GM18858 (cell line): ENCODE data around the gene MYO16.

ENCODE experiments used
- ATAC-seq: cut with Tn5 transposase; IDR thresholded peaks from one replicate; pipeline ENCODE4 v1.9.1; 2021; ENCODE audit not compliant: unreplicated experiment

Gene MYO16

DNA sequence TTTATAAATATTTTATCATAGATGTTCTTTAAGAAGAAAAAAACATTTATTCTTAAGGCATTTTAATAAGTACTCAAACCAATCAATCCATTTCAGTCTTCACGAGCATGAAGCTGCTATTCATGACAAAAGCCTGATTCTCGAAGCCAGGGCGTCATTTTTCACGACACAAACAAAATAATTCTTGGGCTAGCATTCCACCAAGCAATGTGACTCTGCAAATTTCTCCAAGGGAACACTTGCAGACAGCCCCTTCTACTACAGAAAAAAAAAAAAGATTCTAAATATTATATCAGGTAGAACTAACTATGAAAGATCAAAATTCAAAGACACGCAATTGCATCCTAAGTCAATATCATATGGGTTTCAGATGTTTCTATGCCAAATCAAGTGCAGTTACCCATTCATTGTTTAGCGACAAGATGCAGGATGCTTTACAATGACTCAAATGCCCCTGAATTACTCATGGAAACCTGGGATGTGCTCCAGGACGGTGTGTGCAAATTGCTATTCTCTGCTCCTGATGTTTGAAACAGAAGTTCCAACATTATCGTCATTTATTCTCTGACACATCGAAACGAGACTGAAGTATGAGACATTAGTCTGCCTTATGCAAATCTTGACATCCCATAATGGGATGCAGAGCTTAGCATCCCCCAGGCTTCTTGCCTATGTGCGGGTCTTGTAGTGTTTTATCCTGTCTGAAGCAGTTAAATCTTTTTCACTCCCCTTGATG is 517.7 kb downstream of the MYO16 start:
- no peak for ATAC-seq

DNA sequence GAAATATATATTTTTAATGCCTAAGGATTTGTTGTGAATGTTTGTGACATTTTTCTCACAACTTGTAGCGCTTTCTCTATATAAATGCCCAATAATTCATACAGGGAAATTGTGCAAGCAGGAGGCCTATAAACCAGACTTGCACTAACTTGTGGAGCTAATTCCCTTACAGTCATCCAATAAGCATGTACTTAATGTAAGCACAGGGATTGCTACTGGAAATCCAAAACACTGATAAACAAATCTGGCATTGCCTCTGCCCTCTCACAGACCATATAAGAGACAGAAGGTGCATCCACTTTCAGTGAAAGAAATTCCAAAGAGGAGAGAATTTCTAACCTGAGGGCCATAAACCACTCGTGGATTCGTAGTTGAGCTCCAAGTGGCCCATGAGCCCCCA is 518.8 kb downstream of the MYO16 start:
- no peak for ATAC-seq

- ATAC-seq = no peak
Measured at GRCh38 chr13:109150696-109151095, 521.3 kb downstream of the MYO16 start.

- ATAC-seq = no peak
Measured at GRCh38 chr13:109151255-109151654, 521.8 kb downstream of the MYO16 start.

- ATAC-seq = no peak
Measured at GRCh38 chr13:109151696-109152095, 522.3 kb downstream of the MYO16 start.

DNA sequence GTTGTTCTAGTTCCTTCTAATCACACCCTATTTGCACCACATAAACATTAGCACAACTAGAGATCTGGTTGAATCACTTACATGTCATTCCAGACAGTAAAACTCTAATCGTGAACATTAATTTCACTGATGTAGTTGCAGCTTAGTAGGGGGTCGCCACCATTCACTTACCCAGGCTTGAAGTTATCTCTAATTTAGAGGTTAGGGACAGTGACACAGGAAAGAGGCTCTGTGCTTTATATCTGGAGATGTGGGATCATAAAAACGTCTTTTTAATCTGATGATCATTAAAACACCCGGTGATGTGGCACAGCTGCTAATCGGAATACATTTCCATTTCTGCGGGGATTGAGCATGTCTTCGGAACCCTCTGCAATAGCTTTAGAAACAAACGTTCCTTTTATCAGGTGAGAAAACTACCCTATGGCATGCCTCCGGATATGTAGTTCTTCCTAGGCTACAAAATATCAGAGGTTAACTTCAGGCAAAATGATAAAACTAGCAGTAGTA is 523.0 kb downstream of the MYO16 start:
- ATAC-seq = no peak

- no peak for ATAC-seq
Measured at GRCh38 chr13:109152941-109153340, 523.5 kb downstream of the MYO16 start.

- no peak for ATAC-seq
Measured at GRCh38 chr13:109154146-109154545, 524.7 kb downstream of the MYO16 start.

- no peak for ATAC-seq
Measured at GRCh38 chr13:109154546-109154945, 525.1 kb downstream of the MYO16 start.

DNA sequence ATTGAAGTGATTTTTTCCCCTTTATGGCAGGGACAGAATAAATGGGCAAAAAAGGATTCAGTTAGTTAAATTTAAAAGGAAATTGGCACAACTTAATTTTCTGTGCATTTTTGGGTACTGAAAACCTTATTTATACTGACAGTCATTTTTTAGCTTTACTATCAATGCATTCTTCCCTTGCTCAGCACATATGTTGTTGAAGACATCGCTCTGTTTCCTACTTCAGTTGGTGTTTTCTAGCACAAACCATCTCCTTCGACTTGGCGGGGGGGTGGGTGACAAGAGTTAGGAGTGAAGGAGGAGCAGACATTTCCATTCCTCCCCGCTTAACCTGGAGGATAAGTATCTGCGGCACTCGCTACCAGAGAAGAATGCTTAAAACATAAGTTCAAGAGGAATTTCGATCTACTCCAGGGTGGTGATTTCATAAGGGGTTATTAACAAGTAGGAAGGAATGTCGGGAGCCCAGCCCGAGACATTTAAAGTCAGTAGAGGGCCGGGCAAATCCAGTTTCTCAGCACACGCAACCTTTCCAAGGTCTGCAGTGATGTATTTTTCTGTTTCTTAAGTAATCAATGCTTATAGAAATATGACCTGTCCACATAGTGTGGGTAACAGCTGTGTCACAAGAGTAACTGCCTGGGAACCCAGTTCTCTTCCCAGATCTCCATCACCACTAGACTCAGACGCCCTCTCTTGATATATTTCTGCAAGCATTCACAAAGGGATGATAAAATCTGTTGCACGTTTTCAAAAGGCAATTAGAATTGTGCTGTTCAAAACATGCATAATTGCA is 525.8 kb downstream of the MYO16 start:
- ATAC-seq = no peak

- ATAC-seq = no peak
Measured at GRCh38 chr13:109156181-109156935, 526.9 kb downstream of the MYO16 start.

- no peak for ATAC-seq
Measured at GRCh38 chr13:109157275-109157674, 527.9 kb downstream of the MYO16 start.

DNA sequence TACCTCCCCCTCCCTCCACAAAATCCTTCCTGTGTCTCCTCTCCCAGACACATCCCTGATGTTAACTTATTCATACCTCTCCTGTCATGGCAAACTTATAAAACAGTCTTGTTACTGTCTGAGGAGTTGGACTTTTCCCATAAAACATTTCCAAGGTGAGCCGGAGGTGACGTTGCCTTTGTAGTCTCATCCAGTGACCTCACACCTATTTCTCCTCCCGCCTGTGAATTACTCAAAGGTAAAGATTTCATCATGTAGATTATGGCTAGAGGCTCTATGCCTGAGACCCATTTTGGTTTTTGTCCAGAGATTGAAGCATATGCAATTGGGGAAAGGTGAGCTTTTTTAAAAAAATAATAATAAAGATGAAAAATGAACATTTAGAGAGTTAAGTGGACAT is 529.0 kb downstream of the MYO16 start:
- ATAC-seq = no peak

GRCh38 chr13:109159650-109160309 is 530.4 kb downstream of the MYO16 start:
- ATAC-seq = no peak

DNA sequence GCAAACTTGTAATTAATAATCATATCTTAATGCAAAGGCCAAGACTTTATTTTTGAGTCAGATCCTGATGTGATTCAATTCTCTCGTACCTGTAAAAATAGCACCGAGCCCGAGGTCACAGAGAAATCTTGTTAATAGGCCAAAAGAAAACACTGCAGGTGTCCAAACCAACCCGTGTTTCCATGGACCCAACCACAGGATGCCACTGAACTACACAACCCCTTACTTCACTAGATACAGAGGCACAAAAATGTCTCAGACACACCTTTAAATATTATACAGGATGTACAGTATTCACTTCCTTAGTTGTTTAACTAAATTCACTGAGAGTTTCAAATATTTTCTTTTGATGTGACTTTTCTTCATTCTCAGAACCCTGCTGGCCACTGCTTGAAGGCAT is 530.9 kb downstream of the MYO16 start:
- peak; percentile 38 for ATAC-seq

- ATAC-seq = peak; percentile 15
Measured at GRCh38 chr13:109160887-109161669, 531.7 kb downstream of the MYO16 start.

DNA sequence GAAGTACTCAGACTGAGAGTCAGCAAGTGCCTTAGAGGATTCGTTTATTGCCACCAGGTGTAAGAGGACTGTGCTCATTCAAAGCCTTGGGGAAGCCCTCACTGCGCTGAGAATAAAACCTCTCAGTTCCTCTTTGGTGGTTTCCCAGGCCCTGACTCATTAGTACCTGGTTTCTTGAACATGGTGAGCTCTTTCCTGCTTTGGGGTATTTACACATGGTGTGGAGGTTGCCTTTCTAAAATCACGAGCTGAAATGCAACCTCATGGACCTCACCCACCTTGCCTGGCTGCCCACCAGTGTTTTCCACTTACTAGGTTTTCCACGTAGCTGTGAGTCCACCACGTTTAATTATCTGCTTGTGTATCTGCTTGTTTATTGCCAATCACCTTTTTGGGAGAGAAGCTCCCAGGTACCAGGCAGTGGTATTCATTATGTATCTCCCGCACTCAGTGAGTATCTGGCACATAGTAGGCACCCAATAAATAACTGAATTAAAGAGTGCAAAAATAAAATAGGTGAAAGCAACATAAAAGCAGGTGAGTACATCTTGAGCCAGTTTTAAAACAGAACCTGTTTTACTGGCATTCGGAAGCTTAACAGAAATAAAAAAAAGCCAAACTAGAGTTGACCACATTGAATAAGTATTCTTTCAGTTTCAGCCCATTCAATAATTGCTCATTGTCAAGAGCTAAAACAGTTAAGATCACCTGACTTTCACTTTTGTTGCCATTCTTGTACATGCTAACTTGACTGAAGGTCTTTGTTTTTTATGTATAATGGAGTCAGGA is 533.0 kb downstream of the MYO16 start:
- ATAC-seq = peak; percentile 74

DNA sequence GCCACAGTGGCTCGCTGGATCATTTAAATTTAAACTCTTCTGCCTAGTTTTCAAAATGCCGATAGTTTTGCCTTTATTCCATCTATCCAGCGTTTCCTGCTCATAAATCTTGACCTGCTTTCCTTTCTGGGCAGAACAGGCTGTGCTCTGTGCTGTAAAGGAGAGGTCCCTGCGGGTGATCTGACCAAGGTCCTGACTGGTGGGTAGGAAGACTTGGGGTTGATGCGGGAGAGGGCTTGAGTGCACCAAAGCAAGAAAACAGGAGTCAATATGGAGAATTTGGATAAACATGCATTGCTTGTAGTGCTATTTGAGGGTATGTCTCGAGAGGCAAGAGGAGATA is 533.6 kb downstream of the MYO16 start:
- ATAC-seq = peak; percentile 1

- ATAC-seq = no peak
Measured at GRCh38 chr13:109165417-109165904, 536.0 kb downstream of the MYO16 start.
